Activated naive CD8-positive, alpha-beta T cell treated with anti-CD3 and anti-CD28 coated beads, Interleukin-2, amount 50 U/mL, for 24 hours (primary cell): ENCODE data around the gene CNKSR3.

ENCODE experiments used
- ATAC-seq: fragments of 150-1000 bp; cut with Tn5 transposase; one replicate; pipeline ENCODE4 v1.10.0; 2021
- DNase-seq: peaks from one replicate; pipeline ENCODE4 v3.0.0; 2021
- H3K27ac Mint-ChIP-seq: one replicate; pipeline ENCODE4 v1.8.0; 2021; ENCODE audit warnings: mild to moderate bottlenecking, mixed read lengths
- H3K27me3 Mint-ChIP-seq: one replicate; pipeline ENCODE4 v1.8.0; 2021; ENCODE audit warnings: mixed read lengths
- H3K36me3 Mint-ChIP-seq: one replicate; pipeline ENCODE4 v1.8.0; 2021; ENCODE audit warnings: low read depth, mixed read lengths
- H3K4me1 Mint-ChIP-seq: one replicate; pipeline ENCODE4 v1.8.0; 2021; ENCODE audit warnings: mixed read lengths
- H3K4me3 Mint-ChIP-seq: one replicate; pipeline ENCODE4 v1.8.0; 2021; ENCODE audit warnings: mild to moderate bottlenecking, moderate library complexity, mixed read lengths
- H3K9me3 Mint-ChIP-seq: one replicate; pipeline ENCODE4 v1.8.0; 2021; ENCODE audit warnings: mixed read lengths

Gene CNKSR3

GRCh38 chr6:154379585-154379984, 130.9 kb downstream of the CNKSR3 start:
- H3K4me3 Mint-ChIP-seq, result no peak overlapping the region

GRCh38 chr6:154378518-154378917, 132.0 kb downstream of the CNKSR3 start:
- Mint-ChIP-seq H3K27ac (no peak overlapping the region), H3K36me3 (no peaks in the 10 kb centered on the region), H3K9me3 (no peaks in the 10 kb centered on the region), H3K27me3 (no peaks in the 10 kb centered on the region), H3K4me3 (no peak overlapping the region), H3K4me1 (no peaks in the 10 kb centered on the region)
- no peak for DNase-seq
- ATAC-seq, result no peak

More at GRCh38 chr6:154379585-154379984, 130.9 kb downstream of the CNKSR3 start:
- Mint-ChIP-seq H3K9me3 (no peaks in the 10 kb centered on the region), H3K27ac (no peak overlapping the region), H3K36me3 (no peaks in the 10 kb centered on the region), H3K4me1 (no peaks in the 10 kb centered on the region), H3K27me3 (no peaks in the 10 kb centered on the region)
- DNase-seq (no peak), ATAC-seq (no peak)

GRCh38 chr6:154377726-154378125, 132.8 kb downstream of the CNKSR3 start:
- no peaks in the 10 kb centered on the region for H3K36me3 Mint-ChIP-seq
- H3K27ac Mint-ChIP-seq, result no peak overlapping the region
- H3K4me3 Mint-ChIP-seq, result no peak overlapping the region
- H3K9me3 Mint-ChIP-seq, result no peaks in the 10 kb centered on the region
- no peaks in the 10 kb centered on the region for H3K4me1 Mint-ChIP-seq
- no peaks in the 10 kb centered on the region for H3K27me3 Mint-ChIP-seq
- DNase-seq, result no peak
- no peak for ATAC-seq

GRCh38 chr6:154373971-154374370, 136.5 kb downstream of the CNKSR3 start:
- H3K9me3 Mint-ChIP-seq, result no peaks in the 10 kb centered on the region
- DNase-seq, result no peak
- H3K36me3 Mint-ChIP-seq, result no peaks in the 10 kb centered on the region
- ATAC-seq, result no peak
- H3K4me3 Mint-ChIP-seq, result no peak overlapping the region
- peaks cover 10% of the 10 kb centered on the region for H3K4me1 Mint-ChIP-seq
- H3K27me3 Mint-ChIP-seq, result no peaks in the 10 kb centered on the region
- no peak overlapping the region for H3K27ac Mint-ChIP-seq

GRCh38 chr6:154371281-154371680, 139.2 kb downstream of the CNKSR3 start:
- no peaks in the 10 kb centered on the region for H3K27me3 Mint-ChIP-seq
- H3K9me3 Mint-ChIP-seq, result no peaks in the 10 kb centered on the region
- no peak for DNase-seq
- peaks cover 13% of the 10 kb centered on the region for H3K4me1 Mint-ChIP-seq
- no peak overlapping the region for H3K27ac Mint-ChIP-seq
- no peak for ATAC-seq
- no peaks in the 10 kb centered on the region for H3K36me3 Mint-ChIP-seq
- H3K4me3 Mint-ChIP-seq, result no peak overlapping the region

GRCh38 chr6:154370545-154370944, 139.9 kb downstream of the CNKSR3 start:
- Mint-ChIP-seq H3K4me3 (no peak overlapping the region), H3K36me3 (no peaks in the 10 kb centered on the region), H3K9me3 (no peaks in the 10 kb centered on the region), H3K4me1 (peaks cover 13% of the 10 kb centered on the region), H3K27ac (no peak overlapping the region), H3K27me3 (no peaks in the 10 kb centered on the region)
- ATAC-seq (peak; percentile 52), DNase-seq (no peak)

GRCh38 chr6:154367839-154368695, 142.4 kb downstream of the CNKSR3 start:
- no peaks in the 10 kb centered on the region for H3K27me3 Mint-ChIP-seq
- H3K9me3 Mint-ChIP-seq, result no peaks in the 10 kb centered on the region
- DNase-seq (no peak), ATAC-seq (no peak)
- H3K4me3 Mint-ChIP-seq, result no peak overlapping the region
- no peaks in the 10 kb centered on the region for H3K36me3 Mint-ChIP-seq
- H3K27ac Mint-ChIP-seq, result no peak overlapping the region
- H3K4me1 Mint-ChIP-seq, result peaks cover 13% of the 10 kb centered on the region

- Mint-ChIP-seq H3K4me1 (peaks cover 13% of the 10 kb centered on the region), H3K36me3 (no peaks in the 10 kb centered on the region), H3K27ac (no peak overlapping the region), H3K9me3 (no peaks in the 10 kb centered on the region), H3K27me3 (no peaks in the 10 kb centered on the region), H3K4me3 (no peak overlapping the region)
- ATAC-seq, result no peak
- no peak for DNase-seq
Measured at GRCh38 chr6:154367336-154367735, 143.1 kb downstream of the CNKSR3 start.

- ATAC-seq (no peak), DNase-seq (no peak)
- Mint-ChIP-seq H3K36me3 (no peaks in the 10 kb centered on the region), H3K27ac (no peak overlapping the region), H3K4me1 (peaks cover 24% of the 10 kb centered on the region), H3K4me3 (no peak overlapping the region), H3K27me3 (no peaks in the 10 kb centered on the region), H3K9me3 (no peaks in the 10 kb centered on the region)
Measured at GRCh38 chr6:154363821-154364220, 146.7 kb downstream of the CNKSR3 start.

- DNase-seq (no peak), ATAC-seq (no peak)
- H3K27me3 Mint-ChIP-seq, result peaks cover 4% of the 10 kb centered on the region
- H3K27ac Mint-ChIP-seq, result no peak overlapping the region
- H3K9me3 Mint-ChIP-seq, result no peaks in the 10 kb centered on the region
- H3K4me3 Mint-ChIP-seq, result no peak overlapping the region
- H3K4me1 Mint-ChIP-seq, result peaks cover 31% of the 10 kb centered on the region
- H3K36me3 Mint-ChIP-seq, result no peaks in the 10 kb centered on the region
Measured at GRCh38 chr6:154361476-154361875, 149.0 kb downstream of the CNKSR3 start.

- Mint-ChIP-seq H3K4me3 (no peak overlapping the region), H3K4me1 (peaks cover 41% of the 10 kb centered on the region), H3K27me3 (peaks cover 5% of the 10 kb centered on the region)
Measured at GRCh38 chr6:154360476-154360875, 150.0 kb downstream of the CNKSR3 start.

GRCh38 chr6:154359679-154360078, 150.8 kb downstream of the CNKSR3 start:
- Mint-ChIP-seq H3K4me1 (peaks cover 49% of the 10 kb centered on the region), H3K4me3 (no peak overlapping the region), H3K27me3 (peaks cover 5% of the 10 kb centered on the region), H3K27ac (no peak overlapping the region), H3K9me3 (no peaks in the 10 kb centered on the region), H3K36me3 (no peaks in the 10 kb centered on the region)
- no peak for ATAC-seq
- DNase-seq, result no peak

More at GRCh38 chr6:154360476-154360875, 150.0 kb downstream of the CNKSR3 start:
- DNase-seq (no peak), ATAC-seq (no peak)
- H3K36me3 Mint-ChIP-seq, result no peaks in the 10 kb centered on the region
- no peaks in the 10 kb centered on the region for H3K9me3 Mint-ChIP-seq
- H3K27ac Mint-ChIP-seq, result no peak overlapping the region

- Mint-ChIP-seq H3K36me3 (no peaks in the 10 kb centered on the region), H3K9me3 (no peaks in the 10 kb centered on the region), H3K4me1 (peaks cover 54% of the 10 kb centered on the region), H3K27me3 (peaks cover 10% of the 10 kb centered on the region), H3K27ac (peak overlapping the region; percentile 29), H3K4me3 (peak overlapping the region; percentile 41)
- ATAC-seq (peak; percentile 44), DNase-seq (no peak)
Measured at GRCh38 chr6:154359161-154359574, 151.3 kb downstream of the CNKSR3 start.

GRCh38 chr6:154358019-154358545, 152.4 kb downstream of the CNKSR3 start:
- peaks cover 64% of the 10 kb centered on the region for H3K4me1 Mint-ChIP-seq

GRCh38 chr6:154356690-154357089, 153.8 kb downstream of the CNKSR3 start, which contains the start of gene IPCEF1:
TSS of gene IPCEF1 (minus strand) at chr6:154356803. CDS start at chr6:154265947, 90,856 bp downstream.
- Mint-ChIP-seq H3K9me3 (peaks cover 4% of the 10 kb centered on the region), H3K27me3 (peaks cover 11% of the 10 kb centered on the region), H3K4me1 (peaks cover 76% of the 10 kb centered on the region), H3K36me3 (no peaks in the 10 kb centered on the region), H3K4me3 (no peak within 1 kb of the TSS), H3K27ac (no peak within 1 kb of the TSS)
- no peak for DNase-seq
- ATAC-seq, result no peak

More at GRCh38 chr6:154358019-154358545, 152.4 kb downstream of the CNKSR3 start:
- Mint-ChIP-seq H3K27ac (no peak overlapping the region), H3K27me3 (peaks cover 11% of the 10 kb centered on the region), H3K9me3 (peaks cover 1% of the 10 kb centered on the region), H3K36me3 (no peaks in the 10 kb centered on the region), H3K4me3 (no peak overlapping the region)
- ATAC-seq (no peak), DNase-seq (no peak)
